HG03159 (cell line): Measurements from ENCODE around the gene BCL11B.

ENCODE experiments used
- ATAC-seq: cut with Tn5 transposase; IDR thresholded peaks from one replicate; pipeline ENCODE4 v1.9.1; 2021; ENCODE audit warnings: mild to moderate bottlenecking, moderate library complexity; ENCODE audit not compliant: unreplicated experiment

BCL11B gene

GRCh38 chr14:99203080-99203479 lies 68.9 kb downstream of the BCL11B start:
- ATAC-seq = no peak

GRCh38 chr14:99202516-99202915 lies 69.5 kb downstream of the BCL11B start:
- ATAC-seq = no peak

GRCh38 chr14:99201351-99202073 lies 70.5 kb downstream of the BCL11B start:
- no peak for ATAC-seq

GRCh38 chr14:99200654-99201005 lies 71.4 kb downstream of the BCL11B start:
- ATAC-seq = no peak

- ATAC-seq = no peak
Measured at GRCh38 chr14:99199846-99200653, 71.9 kb downstream of the BCL11B start.

- no peak for ATAC-seq
Measured at GRCh38 chr14:99198746-99199502, 73.1 kb downstream of the BCL11B start.

GRCh38 chr14:99196310-99196650 lies 75.7 kb downstream of the BCL11B start:
- ATAC-seq = no peak

- ATAC-seq = no peak
Measured at GRCh38 chr14:99195602-99196309, 76.2 kb downstream of the BCL11B start.

- no peak for ATAC-seq
Measured at GRCh38 chr14:99194736-99195135, 77.3 kb downstream of the BCL11B start.

GRCh38 chr14:99194136-99194535 lies 77.9 kb downstream of the BCL11B start:
- no peak for ATAC-seq

- no peak for ATAC-seq
Measured at GRCh38 chr14:99192830-99193229, 79.2 kb downstream of the BCL11B start.

GRCh38 chr14:99192028-99192621 lies 79.9 kb downstream of the BCL11B start:
- ATAC-seq = no peak

- ATAC-seq = no peak
Measured at GRCh38 chr14:99191395-99192027, 80.5 kb downstream of the BCL11B start.

- no peak for ATAC-seq
Measured at GRCh38 chr14:99190696-99191394, 81.2 kb downstream of the BCL11B start.

- no peak for ATAC-seq
Measured at GRCh38 chr14:99189201-99189801, 82.7 kb downstream of the BCL11B start.

GRCh38 chr14:99188731-99189191 lies 83.2 kb downstream of the BCL11B start:
- no peak for ATAC-seq

- ATAC-seq = no peak
Measured at GRCh38 chr14:99187858-99188257, 84.1 kb downstream of the BCL11B start.

- ATAC-seq = no peak
Measured at GRCh38 chr14:99186956-99187690, 84.9 kb downstream of the BCL11B start.
